ENCODE data around the gene SUV39H2.
"Not testable (repeated sequence)": the region's sequence is repeated elsewhere in the genome, so short reads cannot be mapped to it uniquely, and the experiment has no call there.

Gene SUV39H2

DNA sequence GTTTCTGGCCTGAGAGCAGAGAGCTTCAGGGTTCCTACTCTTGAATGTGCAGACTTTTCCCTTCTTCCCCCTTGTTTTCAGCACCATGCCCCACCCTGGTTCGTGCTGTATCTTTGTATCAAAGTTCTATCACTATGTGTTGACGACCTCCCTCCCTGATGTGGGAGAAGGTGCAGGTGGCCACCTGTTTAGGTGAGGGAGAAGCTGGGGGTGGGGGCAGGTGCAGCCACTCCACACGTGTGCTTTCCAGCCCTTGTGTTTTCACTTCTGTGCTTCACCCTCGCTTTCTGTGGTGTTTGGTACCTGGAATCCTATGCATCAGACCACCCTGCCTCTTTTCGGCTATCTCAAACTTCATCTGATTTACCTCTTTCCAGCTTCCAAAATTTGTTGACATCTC is 19.6 kb upstream of the SUV39H2 start:
- Histone ChIP-seq H3K4me3 (ENCODE audit: severe bottlenecking) (no peak overlapping the region), H3K36me3 (ENCODE audit: low read depth) (peaks cover 62% of the 10 kb centered on the region), H3K9me3 (ENCODE audit: severe bottlenecking) (no peaks in the 10 kb centered on the region), H3K27ac (ENCODE audit: poor library complexity, severe bottlenecking) (no peak overlapping the region), H3K4me1 (ENCODE audit: insufficient read depth, poor library complexity, severe bottlenecking) (no peaks in the 10 kb centered on the region), H3K27me3 (ENCODE audit: insufficient read depth, poor library complexity, severe bottlenecking) (no peaks in the 10 kb centered on the region)
- ATAC-seq (ENCODE audit: low read depth) (no peak), DNase-seq (ENCODE audit: low spot score) (no peak)
- TF ChIP-seq, protein P1, sequence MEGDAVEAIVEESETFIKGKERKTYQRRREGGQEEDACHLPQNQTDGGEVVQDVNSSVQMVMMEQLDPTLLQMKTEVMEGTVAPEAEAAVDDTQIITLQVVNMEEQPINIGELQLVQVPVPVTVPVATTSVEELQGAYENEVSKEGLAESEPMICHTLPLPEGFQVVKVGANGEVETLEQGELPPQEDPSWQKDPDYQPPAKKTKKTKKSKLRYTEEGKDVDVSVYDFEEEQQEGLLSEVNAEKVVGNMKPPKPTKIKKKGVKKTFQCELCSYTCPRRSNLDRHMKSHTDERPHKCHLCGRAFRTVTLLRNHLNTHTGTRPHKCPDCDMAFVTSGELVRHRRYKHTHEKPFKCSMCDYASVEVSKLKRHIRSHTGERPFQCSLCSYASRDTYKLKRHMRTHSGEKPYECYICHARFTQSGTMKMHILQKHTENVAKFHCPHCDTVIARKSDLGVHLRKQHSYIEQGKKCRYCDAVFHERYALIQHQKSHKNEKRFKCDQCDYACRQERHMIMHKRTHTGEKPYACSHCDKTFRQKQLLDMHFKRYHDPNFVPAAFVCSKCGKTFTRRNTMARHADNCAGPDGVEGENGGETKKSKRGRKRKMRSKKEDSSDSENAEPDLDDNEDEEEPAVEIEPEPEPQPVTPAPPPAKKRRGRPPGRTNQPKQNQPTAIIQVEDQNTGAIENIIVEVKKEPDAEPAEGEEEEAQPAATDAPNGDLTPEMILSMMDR (IDR thresholded peaks at IDR 0.05; ENCODE audit: poor library complexity, severe bottlenecking) = no peak

DNA sequence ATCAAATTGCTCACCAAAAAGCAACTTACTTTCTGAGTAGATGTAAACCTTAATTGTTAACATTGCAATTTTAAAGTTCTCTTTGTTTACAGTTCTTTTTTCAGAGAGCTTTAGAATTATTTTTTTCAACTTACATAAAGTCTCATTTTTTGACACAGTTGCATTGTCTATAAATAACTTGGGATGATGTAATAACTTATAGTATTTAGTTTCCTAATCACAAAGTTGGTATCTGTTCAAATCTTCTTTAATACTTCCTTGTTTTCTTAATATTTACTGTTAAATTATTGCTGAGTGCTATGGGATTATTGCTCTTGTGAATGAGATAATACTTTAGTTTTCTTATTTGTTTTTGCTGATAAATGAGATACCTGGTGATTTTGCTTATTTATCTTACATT is 18.9 kb upstream of the SUV39H2 start:
- no peak overlapping the region for H3K4me3 ChIP-seq (ENCODE audit: severe bottlenecking)
- no peak overlapping the region for H3K27ac ChIP-seq (ENCODE audit: poor library complexity, severe bottlenecking)
- DNase-seq (ENCODE audit: low spot score) (no peak), ATAC-seq (ENCODE audit: low read depth) (no peak)
- no peaks in the 10 kb centered on the region for H3K9me3 ChIP-seq (ENCODE audit: severe bottlenecking)
- no peaks in the 10 kb centered on the region for H3K27me3 ChIP-seq (ENCODE audit: insufficient read depth, poor library complexity, severe bottlenecking)
- TF ChIP-seq, protein P1 (IDR thresholded peaks at IDR 0.05; ENCODE audit: poor library complexity, severe bottlenecking) = no peak
- no peaks in the 10 kb centered on the region for H3K4me1 ChIP-seq (ENCODE audit: insufficient read depth, poor library complexity, severe bottlenecking)
- peaks cover 55% of the 10 kb centered on the region for H3K36me3 ChIP-seq (ENCODE audit: low read depth)

DNA sequence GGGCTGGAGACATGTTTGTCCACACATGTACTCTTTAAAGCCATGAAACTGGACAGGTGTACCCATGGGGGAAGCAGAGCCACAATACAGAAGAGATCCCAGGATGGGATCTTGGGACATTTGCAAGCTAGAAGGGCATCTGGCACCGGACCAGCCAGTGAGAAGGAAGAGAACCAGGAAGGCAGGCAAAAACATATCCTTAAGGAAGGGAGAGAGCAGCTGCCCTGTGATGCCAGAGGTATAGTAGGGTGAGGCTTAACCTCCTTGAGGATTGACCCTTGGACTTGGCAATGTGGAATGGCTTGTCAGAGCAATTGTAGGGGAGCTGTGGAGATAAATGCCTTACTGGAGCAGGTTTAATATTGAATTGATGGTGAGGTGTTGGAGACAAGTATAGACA is 17.9 kb upstream of the SUV39H2 start:
- Histone ChIP-seq H3K4me1 (ENCODE audit: insufficient read depth, poor library complexity, severe bottlenecking) (no peaks in the 10 kb centered on the region), H3K27ac (ENCODE audit: poor library complexity, severe bottlenecking) (no peak overlapping the region), H3K36me3 (ENCODE audit: low read depth) (peaks cover 49% of the 10 kb centered on the region), H3K4me3 (ENCODE audit: severe bottlenecking) (no peak overlapping the region), H3K9me3 (ENCODE audit: severe bottlenecking) (no peaks in the 10 kb centered on the region), H3K27me3 (ENCODE audit: insufficient read depth, poor library complexity, severe bottlenecking) (no peaks in the 10 kb centered on the region)
- no peak for ATAC-seq (ENCODE audit: low read depth)
- DNase-seq (ENCODE audit: low spot score) = no peak
- TF ChIP-seq, protein P1 (IDR thresholded peaks at IDR 0.05; ENCODE audit: poor library complexity, severe bottlenecking) = no peak

DNA sequence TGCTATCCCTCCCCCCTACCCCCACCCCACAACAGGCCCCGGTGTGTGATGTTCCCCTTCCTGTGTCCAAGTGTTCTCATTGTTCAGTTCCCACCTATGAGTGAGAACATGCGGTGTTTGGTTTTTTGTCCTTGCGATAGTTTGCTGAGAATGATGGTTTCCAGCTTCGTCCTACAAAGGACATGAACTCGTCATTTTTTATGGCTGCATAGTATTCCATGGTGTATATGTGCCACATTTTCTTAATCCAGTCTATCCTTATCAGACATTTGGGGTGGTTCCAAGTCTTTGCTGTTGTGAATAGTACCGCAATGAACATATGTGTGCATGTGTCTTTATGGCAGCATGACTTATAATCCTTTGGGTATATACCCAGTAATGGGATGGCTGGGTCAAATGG is 14.2 kb upstream of the SUV39H2 start:
- not testable (repeated sequence) for DNase-seq (ENCODE audit: low spot score); H3K4me3 ChIP-seq (ENCODE audit: severe bottlenecking); H3K27me3 ChIP-seq (ENCODE audit: insufficient read depth, poor library complexity, severe bottlenecking); ATAC-seq (ENCODE audit: low read depth); H3K4me1 ChIP-seq (ENCODE audit: insufficient read depth, poor library complexity, severe bottlenecking); H3K9me3 ChIP-seq (ENCODE audit: severe bottlenecking); H3K27ac ChIP-seq (ENCODE audit: poor library complexity, severe bottlenecking)
- peaks cover 54% of the 10 kb centered on the region for H3K36me3 ChIP-seq (ENCODE audit: low read depth)

DNA sequence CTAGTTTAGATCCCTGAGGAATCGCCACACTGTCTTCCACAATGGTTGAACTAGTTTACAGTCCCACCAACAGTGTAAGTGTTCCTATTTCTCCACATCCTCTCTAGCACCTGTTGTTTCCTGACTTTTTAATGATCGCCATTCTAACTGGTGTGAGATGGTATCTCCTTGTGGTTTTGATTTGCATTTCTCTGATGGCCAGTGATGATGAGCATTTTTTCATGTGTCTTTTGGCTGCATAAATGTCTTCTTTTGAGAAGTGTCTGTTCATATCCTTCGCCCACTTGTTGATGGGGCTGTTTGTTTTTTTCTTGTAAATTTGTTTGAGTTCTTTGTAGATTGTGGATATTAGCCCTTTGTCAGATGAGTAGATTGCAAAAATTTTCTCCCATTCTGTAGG is 13.8 kb upstream of the SUV39H2 start:
- ATAC-seq (ENCODE audit: low read depth); H3K4me1 ChIP-seq (ENCODE audit: insufficient read depth, poor library complexity, severe bottlenecking); H3K27ac ChIP-seq (ENCODE audit: poor library complexity, severe bottlenecking); H3K4me3 ChIP-seq (ENCODE audit: severe bottlenecking); DNase-seq (ENCODE audit: low spot score); H3K27me3 ChIP-seq (ENCODE audit: insufficient read depth, poor library complexity, severe bottlenecking); H3K9me3 ChIP-seq (ENCODE audit: severe bottlenecking): not testable (repeated sequence)
- H3K36me3 ChIP-seq (ENCODE audit: low read depth) = peaks cover 54% of the 10 kb centered on the region

DNA sequence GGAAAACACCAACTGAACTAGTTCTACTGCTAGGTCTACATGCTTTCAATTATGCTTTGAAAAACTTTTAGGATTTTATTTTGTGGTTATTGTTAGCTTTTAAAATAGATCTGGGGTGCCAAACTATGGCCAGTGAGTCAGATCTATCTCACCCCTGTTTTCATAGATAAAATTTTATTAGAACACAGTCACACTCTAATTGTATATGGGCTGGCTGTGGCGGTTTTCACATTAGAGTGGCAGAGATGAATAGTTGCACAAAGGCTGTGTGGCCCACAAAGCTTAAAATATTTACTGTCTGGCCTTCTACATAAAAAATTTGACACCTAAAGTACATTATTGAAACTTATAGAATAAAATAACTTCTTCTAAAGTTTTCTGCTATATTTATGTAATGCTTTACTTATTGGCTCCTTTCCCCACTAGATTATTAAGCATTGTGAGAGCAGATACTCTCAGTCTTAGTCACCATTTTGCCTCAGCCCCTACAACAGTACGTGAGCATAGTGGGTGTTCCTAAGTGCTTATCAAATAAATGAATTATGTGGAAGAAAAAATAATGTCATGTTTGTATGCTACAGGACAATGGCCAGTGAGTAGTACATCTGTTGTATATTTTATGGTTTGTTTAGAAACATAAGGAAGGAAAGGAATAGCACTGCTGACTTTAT is 5.4 kb upstream of the SUV39H2 start:
- Histone ChIP-seq H3K4me3 (ENCODE audit: severe bottlenecking) (no peak overlapping the region), H3K27me3 (ENCODE audit: insufficient read depth, poor library complexity, severe bottlenecking) (no peaks in the 10 kb centered on the region), H3K9me3 (ENCODE audit: severe bottlenecking) (no peaks in the 10 kb centered on the region), H3K36me3 (ENCODE audit: low read depth) (peaks cover 45% of the 10 kb centered on the region), H3K4me1 (ENCODE audit: insufficient read depth, poor library complexity, severe bottlenecking) (peaks cover 13% of the 10 kb centered on the region), H3K27ac (ENCODE audit: poor library complexity, severe bottlenecking) (peak overlapping the region; percentile 12)
- DNase-seq (ENCODE audit: low spot score) = no peak
- TF ChIP-seq, protein P1 (IDR thresholded peaks at IDR 0.05; ENCODE audit: poor library complexity, severe bottlenecking) = no peak
- peak; percentile 37 for ATAC-seq (ENCODE audit: low read depth)
